NCI-H526 (cell line): ENCODE data around the gene NLN.
"Not testable (repeated sequence)": the region's sequence is repeated elsewhere in the genome, so short reads cannot be mapped to it uniquely, and the experiment has no call there.

Experiments used
- DNase-seq, 2 experiments: peaks; one replicate each; lab custom pipeline; 2025; lab: John Stamatoyannopoulos, UW

The NLN gene

GRCh38 chr5:65732046-65732445 is 10.0 kb downstream of the NLN start:
- not testable (repeated sequence) for DNase-seq

- DNase-seq: not testable (repeated sequence)
Observed at GRCh38 chr5:65734196-65734775, 12.3 kb downstream of the NLN start.

- no peak for DNase-seq
Observed at GRCh38 chr5:65734921-65735320, 12.9 kb downstream of the NLN start.

GRCh38 chr5:65736011-65736410 is 14.0 kb downstream of the NLN start:
- DNase-seq: no peak

GRCh38 chr5:65737842-65738241 is 15.8 kb downstream of the NLN start:
- no peak for DNase-seq

GRCh38 chr5:65738305-65738704 is 16.3 kb downstream of the NLN start:
- no peak for DNase-seq

GRCh38 chr5:65739162-65739561 is 17.2 kb downstream of the NLN start:
- DNase-seq: no peak

- peak; percentile 16 to 29 for DNase-seq
Observed at GRCh38 chr5:65742565-65743231, 20.7 kb downstream of the NLN start.

- DNase-seq: no peak
Observed at GRCh38 chr5:65749221-65749844, 27.3 kb downstream of the NLN start.

GRCh38 chr5:65749956-65750355 is 28.0 kb downstream of the NLN start:
- DNase-seq: no peak

- no peak for DNase-seq
Observed at GRCh38 chr5:65750938-65751337, 28.9 kb downstream of the NLN start.

GRCh38 chr5:65753189-65753588 is 31.2 kb downstream of the NLN start:
- DNase-seq: no peak

- no peak for DNase-seq
Observed at GRCh38 chr5:65758546-65759144, 36.6 kb downstream of the NLN start.

GRCh38 chr5:65760504-65761275 is 38.7 kb downstream of the NLN start:
- DNase-seq: no peak

- no peak for DNase-seq
Observed at GRCh38 chr5:65762234-65762633, 40.2 kb downstream of the NLN start.

GRCh38 chr5:65765582-65765981 is 43.6 kb downstream of the NLN start:
- no peak for DNase-seq

GRCh38 chr5:65766175-65766574 is 44.2 kb downstream of the NLN start:
- no peak for DNase-seq

- no peak for DNase-seq
Observed at GRCh38 chr5:65766781-65767180, 44.8 kb downstream of the NLN start.

GRCh38 chr5:65767565-65767964 is 45.6 kb downstream of the NLN start:
- no peak for DNase-seq

GRCh38 chr5:65768723-65769346 is 46.8 kb downstream of the NLN start:
- no peak for DNase-seq

- no peak for DNase-seq
Observed at GRCh38 chr5:65769539-65769938, 47.5 kb downstream of the NLN start.

GRCh38 chr5:65771266-65771665 is 49.3 kb downstream of the NLN start:
- DNase-seq: no peak
